Loucy (cell line): Measurements from ENCODE around the gene TNNI2.

Experiments used
- H2AFZ ChIP-seq: fragments of 200-600 bp; sonication (generic); 2 replicates; pipeline ENCODE4 v1.6.0; 2016; ENCODE audit warnings: antibody characterized with exemption, mild to moderate bottlenecking, low read length, moderate library complexity
- H3F3A ChIP-seq: fragments of 200-600 bp; 2 replicates; pipeline ENCODE4 v1.6.0; 2016; ENCODE audit warnings: antibody characterized with exemption, low read depth, mild to moderate bottlenecking
- H3K27me3 ChIP-seq: fragments of 200-600 bp; sonication (generic); 2 replicates; pipeline ENCODE4 v1.6.1; 2014; ENCODE audit warnings: low read length, mild to moderate bottlenecking; ENCODE audit not compliant: insufficient read depth, poor library complexity, severe bottlenecking
- H3K36me3 ChIP-seq: fragments of 200-600 bp; sonication (generic); 2 replicates; pipeline ENCODE4 v1.6.1; 2016; ENCODE audit warnings: low read length; ENCODE audit not compliant: insufficient read depth
- H3K4me1 ChIP-seq: fragments of 200-600 bp; sonication (generic); 2 replicates; pipeline ENCODE4 v1.5.1; 2014; ENCODE audit warnings: low read length, mild to moderate bottlenecking; ENCODE audit not compliant: insufficient read depth, poor library complexity, severe bottlenecking
- H3K4me2 ChIP-seq: fragments of 200-600 bp; sonication (generic); 2 replicates; pipeline ENCODE4 v1.6.0; 2014; ENCODE audit warnings: antibody characterized with exemption, low read length, low read depth, mild to moderate bottlenecking; ENCODE audit not compliant: poor library complexity, severe bottlenecking
- H3K4me3 ChIP-seq: fragments of 200-600 bp; sonication (generic); 2 replicates; pipeline ENCODE4 v1.5.1; 2014; ENCODE audit warnings: low read length, mild to moderate bottlenecking, mixed read lengths; ENCODE audit not compliant: poor library complexity, severe bottlenecking
- H3K79me2 ChIP-seq: fragments of 200-600 bp; sonication (generic); 2 replicates; pipeline ENCODE4 v1.6.1; 2014; ENCODE audit warnings: low read length; ENCODE audit not compliant: insufficient read depth
- H3K9ac ChIP-seq: fragments of 200-600 bp; sonication (generic); 2 replicates; pipeline ENCODE4 v1.6.0; 2014; ENCODE audit warnings: mild to moderate bottlenecking, low read depth, low read length, moderate library complexity; ENCODE audit not compliant: poor library complexity, severe bottlenecking
- H3K9me2 ChIP-seq: fragments of 200-600 bp; sonication (generic); replicated peaks from 2 replicates; pipeline ENCODE4 v1.6.1; 2016; ENCODE audit warnings: low read depth, low read length, mixed read lengths
- H3K9me3 ChIP-seq: fragments of 200-600 bp; sonication (generic); 2 replicates; pipeline ENCODE4 v1.6.1; 2014; ENCODE audit warnings: mild to moderate bottlenecking, antibody characterized with exemption, low read length, low read depth; ENCODE audit not compliant: insufficient read depth
- H4K20me1 ChIP-seq: fragments of 200-600 bp; sonication (generic); 2 replicates; pipeline ENCODE4 v1.6.0; 2014; ENCODE audit warnings: antibody characterized with exemption, low read length, mild to moderate bottlenecking; ENCODE audit not compliant: insufficient read depth, poor library complexity, severe bottlenecking
- EZH2phosphoT487 ChIP-seq: fragments of 200-600 bp; IDR thresholded peaks from 2 replicates; pipeline ENCODE4 v1.6.1; 2018; ENCODE audit warnings: antibody characterized with exemption, mild to moderate bottlenecking, moderate library complexity, borderline replicate concordance
- TF ChIP-seq, protein P1 (sequence below): fragments of 200-600 bp; sonication (generic); conservative IDR thresholded peaks from 2 replicates; pipeline ENCODE4 v1.5.1; 2014; ENCODE audit warnings: mild to moderate bottlenecking, antibody characterized with exemption, low read length

Gene TNNI2

DNA sequence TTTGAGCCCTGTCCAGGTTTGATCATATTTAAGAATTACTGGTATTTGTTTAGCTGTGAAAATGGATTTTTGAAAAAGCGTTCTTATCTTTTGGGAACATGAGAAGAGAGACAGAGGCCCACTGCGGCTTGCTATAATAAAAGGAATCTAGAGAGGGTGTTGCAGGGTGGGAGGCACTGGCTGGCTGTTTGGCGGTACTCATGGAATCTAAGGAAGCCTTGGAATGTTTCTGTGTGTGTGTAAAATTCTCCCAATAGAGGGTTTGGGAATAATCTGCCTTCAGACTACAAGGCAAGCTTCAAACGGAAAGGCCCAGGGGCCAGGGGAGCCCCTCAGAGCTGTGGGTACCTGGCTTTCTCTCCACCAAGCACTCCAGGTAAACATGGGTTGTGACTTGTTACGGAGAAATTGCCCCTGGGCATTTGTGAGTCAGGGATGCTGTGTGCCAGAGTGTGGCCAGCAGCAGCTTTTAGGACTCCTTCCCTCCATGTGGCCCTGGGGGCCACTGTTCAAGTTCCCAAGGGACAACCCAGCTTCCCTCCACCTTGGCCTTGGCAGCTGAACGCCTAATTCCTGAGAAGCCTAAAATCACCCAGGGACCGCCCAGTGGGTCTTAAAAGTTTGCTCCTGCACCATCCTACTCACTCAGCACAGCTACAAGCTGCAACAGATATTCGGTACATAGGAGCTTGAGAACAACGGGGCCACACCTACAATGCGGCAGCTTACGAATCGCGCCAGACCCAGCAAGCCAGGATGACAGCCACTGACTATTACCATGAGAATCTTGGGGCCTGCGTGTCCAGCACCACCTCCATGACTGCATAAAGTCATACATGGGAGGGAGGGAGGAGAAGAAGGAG, 18.1 kb upstream of the TNNI2 start:
- H3K27me3 ChIP-seq, result no peaks in the 10 kb centered on the region
- TF ChIP-seq, protein P1, sequence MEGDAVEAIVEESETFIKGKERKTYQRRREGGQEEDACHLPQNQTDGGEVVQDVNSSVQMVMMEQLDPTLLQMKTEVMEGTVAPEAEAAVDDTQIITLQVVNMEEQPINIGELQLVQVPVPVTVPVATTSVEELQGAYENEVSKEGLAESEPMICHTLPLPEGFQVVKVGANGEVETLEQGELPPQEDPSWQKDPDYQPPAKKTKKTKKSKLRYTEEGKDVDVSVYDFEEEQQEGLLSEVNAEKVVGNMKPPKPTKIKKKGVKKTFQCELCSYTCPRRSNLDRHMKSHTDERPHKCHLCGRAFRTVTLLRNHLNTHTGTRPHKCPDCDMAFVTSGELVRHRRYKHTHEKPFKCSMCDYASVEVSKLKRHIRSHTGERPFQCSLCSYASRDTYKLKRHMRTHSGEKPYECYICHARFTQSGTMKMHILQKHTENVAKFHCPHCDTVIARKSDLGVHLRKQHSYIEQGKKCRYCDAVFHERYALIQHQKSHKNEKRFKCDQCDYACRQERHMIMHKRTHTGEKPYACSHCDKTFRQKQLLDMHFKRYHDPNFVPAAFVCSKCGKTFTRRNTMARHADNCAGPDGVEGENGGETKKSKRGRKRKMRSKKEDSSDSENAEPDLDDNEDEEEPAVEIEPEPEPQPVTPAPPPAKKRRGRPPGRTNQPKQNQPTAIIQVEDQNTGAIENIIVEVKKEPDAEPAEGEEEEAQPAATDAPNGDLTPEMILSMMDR, result no peak
- no peak for TF ChIP-seq EZH2phosphoT487
- no peaks in the 10 kb centered on the region for H4K20me1 ChIP-seq

GRCh38 chr11:1821562-1821961, 17.2 kb upstream of the TNNI2 start:
- no peaks in the 10 kb centered on the region for H3K4me1 ChIP-seq

More for the DNA sequence above, 18.1 kb upstream of the TNNI2 start:
- Histone ChIP-seq H3K4me3 (no peak overlapping the region), H3K9me2 (no peaks in the 10 kb centered on the region), H3K4me2 (no peak overlapping the region), H3K36me3 (no peaks in the 10 kb centered on the region), H2AFZ (no peak overlapping the region), H3K9me3 (peaks cover 6% of the 10 kb centered on the region; the same call in 1 of the 2 replicates), H3K4me1 (no peaks in the 10 kb centered on the region), H3K9ac (no peak overlapping the region), H3K79me2 (no peaks in the 10 kb centered on the region), H3F3A (no peaks in the 10 kb centered on the region)

GRCh38 chr11:1822648-1823375, 16.0 kb upstream of the TNNI2 start:
- Histone ChIP-seq H3K9me3 (peaks cover 6% of the 10 kb centered on the region; the same call in 1 of the 2 replicates), H3K9ac (no peak overlapping the region), H2AFZ (no peak overlapping the region), H3K79me2 (no peaks in the 10 kb centered on the region), H4K20me1 (no peaks in the 10 kb centered on the region), H3K27me3 (no peaks in the 10 kb centered on the region), H3K4me1 (no peaks in the 10 kb centered on the region), H3K4me2 (no peak overlapping the region), H3K9me2 (no peaks in the 10 kb centered on the region), H3K36me3 (no peaks in the 10 kb centered on the region), H3F3A (no peaks in the 10 kb centered on the region), H3K4me3 (no peak overlapping the region)
- no peak for TF ChIP-seq EZH2phosphoT487
- TF ChIP-seq, protein P1, result no peak

More at GRCh38 chr11:1821562-1821961, 17.2 kb upstream of the TNNI2 start:
- Histone ChIP-seq H3K4me2 (no peak overlapping the region), H4K20me1 (no peaks in the 10 kb centered on the region), H3F3A (no peaks in the 10 kb centered on the region), H3K79me2 (no peaks in the 10 kb centered on the region), H3K27me3 (no peaks in the 10 kb centered on the region), H3K9ac (no peak overlapping the region), H3K9me3 (peaks cover 6% of the 10 kb centered on the region; the same call in 1 of the 2 replicates), H3K4me3 (no peak overlapping the region), H3K36me3 (no peaks in the 10 kb centered on the region), H2AFZ (no peak overlapping the region), H3K9me2 (no peaks in the 10 kb centered on the region)
- no peak for TF ChIP-seq EZH2phosphoT487
